Esophagus mucosa (tissue), 1 donor: ENCODE measurements around the gene PRKCZ. TPM values are rescaled to one million over a fixed set of nuclear protein-coding genes. Genes with fewer than 3 reads are reported as not detected.
"Not testable (repeated sequence)": the region's sequence is repeated elsewhere in the genome, so short reads cannot be mapped to it uniquely, and the experiment has no call there.

Experiments
- ATAC-seq: fragments of 200-7000 bp; cut with Tn5 transposase; one replicate; pipeline ENCODE4 v1.9.1; 2020
- total RNA-seq: library from RNA; stranded (reverse); gene quantifications from one replicate; pipeline ENCODE4 v1.2.4, GENCODE V29; 2023
- donor health status: DM: yes; HTN: yes; CAD: no.

PRKCZ gene
- total RNA-seq, 1 donor from 2014 or later: 21.3 TPM

DNA sequence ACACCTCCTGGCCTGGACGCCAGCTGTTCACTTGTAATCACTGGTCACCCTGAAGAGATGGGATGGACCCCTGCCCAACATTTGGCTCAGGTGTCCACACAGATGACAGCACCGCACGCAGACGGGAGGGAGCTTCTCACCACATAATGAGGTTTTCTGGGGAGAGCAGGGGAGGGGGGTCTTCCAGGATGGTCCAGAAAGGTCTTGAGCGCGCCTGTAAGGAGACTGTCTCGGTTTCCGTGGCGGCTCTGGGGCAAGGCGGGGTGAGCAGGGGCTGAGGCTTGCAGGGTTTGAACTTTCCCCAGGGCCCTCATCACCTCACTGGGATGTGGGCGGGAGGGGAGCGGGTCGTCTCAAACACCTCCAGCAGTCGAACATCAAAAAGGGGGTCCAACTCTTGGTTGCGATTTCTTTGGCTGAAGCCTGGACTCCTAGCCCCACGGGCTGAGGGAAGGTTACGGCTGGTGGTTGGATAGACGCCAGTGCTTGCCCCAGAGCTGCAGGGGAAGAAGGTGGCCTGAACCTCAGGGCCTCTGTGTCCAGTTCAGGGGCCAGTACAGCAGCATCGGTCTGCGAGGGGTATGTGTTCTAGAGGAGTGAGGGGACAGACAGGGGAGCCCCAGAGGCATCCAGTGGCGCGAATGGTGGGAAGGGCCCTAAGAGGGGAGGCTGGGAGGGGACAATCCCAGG is 53.8 kb downstream of the PRKCZ start:
- ATAC-seq: no peak

GRCh38 chr1:2104621-2105427 is 54.6 kb downstream of the PRKCZ start:
- ATAC-seq: peak; percentile 49

DNA sequence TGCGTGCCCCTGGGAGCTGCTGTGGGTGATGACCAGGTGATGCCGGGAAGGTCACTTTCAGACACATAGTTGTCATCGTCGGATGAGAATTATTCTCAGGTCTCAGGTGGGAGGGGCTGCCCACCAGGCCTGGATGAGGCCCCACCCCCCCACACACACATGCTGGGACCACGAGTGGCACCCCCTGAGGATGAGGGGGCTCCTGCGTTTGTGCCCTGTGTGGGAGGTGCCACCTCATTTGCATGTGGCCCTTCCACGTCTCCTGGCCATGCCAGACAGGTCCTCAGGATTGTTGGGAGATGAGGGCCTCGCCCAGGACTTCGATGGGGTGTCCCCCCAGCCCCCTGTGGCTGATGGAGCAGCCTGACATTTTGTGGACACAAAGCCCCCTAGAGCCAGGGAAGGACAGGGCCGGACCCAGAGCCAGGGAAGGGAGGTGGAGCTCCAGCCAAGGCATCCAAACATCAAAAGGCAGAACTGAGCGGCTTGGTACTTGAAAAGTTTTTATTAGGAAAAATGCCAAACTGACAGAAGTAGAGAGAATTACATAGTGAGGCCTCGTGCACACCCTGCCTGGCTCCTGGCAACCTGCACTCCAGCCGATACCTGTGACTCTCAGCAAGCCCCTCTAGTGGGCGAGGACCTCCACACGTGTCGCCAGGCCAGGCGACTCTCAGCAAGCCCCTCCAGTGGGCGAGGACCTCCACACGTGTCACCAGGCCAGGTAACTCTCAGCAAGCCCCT is 55.7 kb downstream of the PRKCZ start:
- ATAC-seq: no peak

DNA sequence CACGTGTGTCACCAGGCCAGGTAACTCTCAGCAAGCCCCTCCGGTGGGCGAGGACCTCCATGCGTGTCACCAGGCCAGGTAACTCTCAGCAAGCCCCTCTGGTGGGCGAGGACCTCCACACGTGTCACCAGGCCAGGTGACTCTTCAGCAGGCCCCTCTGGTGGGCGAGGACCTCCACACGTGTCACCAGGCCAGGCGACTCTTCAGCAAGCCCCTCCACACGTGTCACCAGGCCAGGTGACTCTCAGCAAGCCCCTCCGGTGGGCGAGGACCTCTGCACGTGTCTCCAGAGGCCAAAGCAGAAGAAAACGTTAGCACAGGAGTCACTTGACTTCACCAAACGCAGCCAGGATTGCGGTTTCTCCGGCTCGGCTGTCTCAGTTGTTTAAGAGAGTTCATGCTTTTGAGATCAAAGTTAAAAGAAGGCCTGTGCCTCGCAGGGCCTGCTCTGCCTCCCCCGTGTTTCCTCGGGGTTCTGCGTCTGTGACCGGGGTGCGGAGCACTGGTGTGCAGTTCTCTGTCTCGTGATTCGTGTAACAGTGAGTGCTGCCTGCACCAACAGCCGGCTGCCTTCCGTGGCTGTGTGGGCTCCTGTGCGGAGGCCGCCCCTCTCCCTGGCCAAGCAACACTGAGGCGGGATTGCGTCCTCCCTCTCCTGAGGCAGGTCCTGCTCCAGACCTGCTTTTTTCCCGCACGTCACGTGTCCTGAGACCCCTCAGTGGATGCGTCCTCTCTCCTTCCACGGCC is 56.6 kb downstream of the PRKCZ start:
- ATAC-seq: no peak

DNA sequence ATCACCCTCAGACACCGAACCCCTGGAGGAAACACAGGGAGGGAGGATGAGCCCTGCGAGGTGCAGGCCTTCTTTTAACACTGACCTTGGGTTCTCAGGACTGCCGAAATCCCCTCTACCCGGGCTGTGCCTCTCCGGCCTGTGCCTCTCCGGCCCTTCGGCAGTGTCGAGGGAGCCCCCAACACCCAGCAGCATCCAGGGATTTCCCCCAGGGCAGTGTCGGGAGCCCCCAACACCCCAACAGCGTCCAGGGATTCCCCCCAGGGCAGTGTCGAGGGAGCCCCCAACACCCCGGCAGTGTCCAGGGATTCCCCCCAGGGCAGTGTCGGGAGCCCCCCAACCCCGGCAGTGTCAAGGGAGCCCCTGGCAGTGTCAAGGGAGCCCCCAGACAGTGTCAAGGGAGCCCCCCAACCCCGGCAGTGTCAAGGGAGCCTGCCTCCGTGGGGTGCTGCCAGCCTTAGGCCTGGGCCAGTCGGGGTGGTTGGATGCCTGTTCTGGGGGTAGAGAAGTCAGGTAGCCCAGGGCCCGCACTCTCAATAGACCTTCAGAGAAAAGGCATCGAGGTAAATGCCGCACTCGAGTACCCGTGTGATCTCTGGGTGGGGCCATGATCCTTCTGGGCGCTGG is 57.5 kb downstream of the PRKCZ start:
- ATAC-seq: no peak

- no peak for ATAC-seq
These were observed 58.1 kb downstream of the PRKCZ start for GRCh38 chr1:2108213-2108876.

GRCh38 chr1:2108877-2109580 is 58.8 kb downstream of the PRKCZ start:
- ATAC-seq: no peak

GRCh38 chr1:2109581-2110021 is 59.4 kb downstream of the PRKCZ start:
- ATAC-seq: no peak

DNA sequence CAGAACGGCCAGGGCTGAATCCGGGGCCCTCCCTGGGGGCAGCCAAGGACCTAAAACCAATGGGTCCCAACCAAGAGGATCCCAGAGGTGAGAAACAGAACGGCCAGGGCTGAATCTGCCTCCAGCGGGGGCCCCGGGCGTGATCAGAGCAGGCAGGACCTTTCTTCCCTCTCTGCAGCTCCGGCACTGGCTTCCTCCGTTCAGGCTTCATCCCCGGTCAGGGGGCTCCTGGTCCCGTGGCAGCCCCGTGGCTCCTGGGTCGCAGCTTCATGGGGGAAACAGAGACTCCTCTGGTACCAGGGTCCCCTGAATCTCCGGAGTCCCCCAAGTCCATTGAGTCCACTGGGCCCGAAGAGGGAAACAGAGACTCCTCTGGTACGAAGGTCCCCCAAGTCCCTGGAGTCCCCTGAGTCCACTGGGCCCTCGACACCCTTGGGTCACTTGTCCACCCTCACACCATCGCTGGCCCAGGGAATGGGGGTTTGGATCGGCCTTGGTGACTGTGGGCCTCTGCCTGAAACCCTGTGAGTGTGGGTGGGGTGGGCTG is 60.1 kb downstream of the PRKCZ start:
- no peak for ATAC-seq

- no peak for ATAC-seq
These were observed 60.8 kb downstream of the PRKCZ start for GRCh38 chr1:2110738-2111673.

GRCh38 chr1:2111674-2112035 is 61.4 kb downstream of the PRKCZ start:
- ATAC-seq: no peak

DNA sequence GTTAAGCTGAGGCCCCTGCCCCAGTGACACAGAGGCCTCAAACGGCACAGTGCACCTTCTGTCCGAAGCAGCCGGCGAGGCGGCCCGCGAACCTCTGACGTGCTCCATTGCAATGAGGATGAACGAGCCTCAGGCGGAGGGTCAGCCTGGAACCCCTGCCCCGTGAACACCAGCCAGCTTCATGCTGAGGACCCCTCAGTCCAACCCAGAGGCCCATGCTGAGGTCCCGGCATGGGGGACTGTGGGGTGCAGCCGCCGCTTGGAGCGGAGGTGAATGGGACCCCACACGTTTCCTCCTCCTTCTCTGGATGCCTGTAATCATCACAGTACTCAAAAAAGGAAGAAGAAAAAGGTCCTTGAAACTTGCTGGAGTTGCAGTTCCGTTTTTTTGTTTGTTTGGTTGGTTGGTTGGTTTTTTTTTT is 62.1 kb downstream of the PRKCZ start:
- ATAC-seq: no peak

DNA sequence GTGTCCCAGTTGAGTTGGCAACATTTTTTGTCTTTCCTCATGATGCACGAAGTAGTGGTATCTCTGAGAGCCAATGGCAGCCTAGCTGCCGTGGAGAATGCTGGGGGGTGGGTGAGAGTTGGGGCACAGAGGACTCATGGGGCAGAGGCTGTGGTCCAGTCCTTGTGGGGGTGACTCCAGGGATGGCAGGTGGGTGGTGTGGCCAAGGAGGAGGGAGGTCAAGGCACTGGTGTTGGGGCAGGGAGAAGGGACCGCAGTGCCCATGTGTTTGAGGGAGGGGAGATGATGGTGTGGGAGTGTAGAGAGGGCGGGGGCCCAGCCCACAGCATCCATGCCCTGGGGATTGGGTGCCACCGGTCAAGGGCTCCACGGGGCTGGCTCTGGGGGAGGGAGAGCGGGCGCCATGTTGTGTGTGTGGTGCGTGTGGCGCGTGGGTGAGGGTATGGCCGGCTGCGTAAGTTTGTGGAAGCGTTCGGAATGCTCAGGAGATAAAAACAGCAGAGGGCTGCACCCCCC is 63.5 kb downstream of the PRKCZ start:
- ATAC-seq: no peak

DNA sequence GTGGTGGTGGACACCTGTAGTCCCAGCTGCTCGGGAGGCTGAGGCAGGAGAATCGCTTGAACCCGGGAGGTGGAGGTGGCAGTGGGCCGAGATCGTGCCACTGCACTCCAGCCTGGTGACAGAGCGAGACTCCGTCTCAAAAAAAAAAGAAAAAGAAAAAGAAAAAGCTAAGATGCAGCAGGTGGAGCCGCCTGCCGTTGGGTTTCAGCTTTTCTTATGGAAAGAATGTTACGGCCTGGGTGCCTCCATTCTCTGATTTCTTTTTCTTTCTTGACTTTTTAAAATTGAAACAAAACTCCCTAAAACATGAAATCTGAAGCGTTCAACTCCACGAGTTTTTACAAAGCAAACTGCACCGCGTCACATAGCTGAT is 64.4 kb downstream of the PRKCZ start:
- ATAC-seq: not testable (repeated sequence)

DNA sequence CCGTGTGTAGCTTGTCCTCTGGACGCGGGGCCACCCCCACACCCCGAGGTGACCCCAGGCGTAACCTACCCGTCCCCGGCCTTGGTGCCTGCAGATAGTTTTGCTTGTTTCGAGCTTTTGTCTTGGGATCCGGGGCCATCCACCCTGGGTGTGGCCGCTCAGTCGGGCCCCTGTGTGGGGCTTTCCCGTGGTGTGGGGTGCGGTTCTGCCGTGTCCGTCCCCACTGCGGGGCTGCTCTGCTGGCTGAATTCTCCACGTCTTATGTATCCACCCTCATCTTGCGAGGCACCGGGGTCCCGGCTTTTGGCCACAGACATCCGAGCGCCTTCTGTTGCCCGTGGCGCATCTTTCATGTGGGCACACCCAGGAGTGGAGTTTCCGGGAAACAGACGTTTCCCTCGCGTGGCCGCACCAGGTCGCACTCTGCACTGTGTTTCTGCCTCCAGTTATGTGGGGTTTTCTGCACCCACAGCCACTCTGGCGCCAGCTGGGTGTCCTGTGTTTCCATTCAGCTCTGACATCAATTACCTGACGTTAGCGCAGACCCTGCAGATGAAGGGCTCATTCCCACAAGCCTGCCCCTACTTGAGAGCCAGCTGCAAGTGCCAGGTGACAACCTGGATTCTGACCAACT is 64.9 kb downstream of the PRKCZ start:
- ATAC-seq: no peak

DNA sequence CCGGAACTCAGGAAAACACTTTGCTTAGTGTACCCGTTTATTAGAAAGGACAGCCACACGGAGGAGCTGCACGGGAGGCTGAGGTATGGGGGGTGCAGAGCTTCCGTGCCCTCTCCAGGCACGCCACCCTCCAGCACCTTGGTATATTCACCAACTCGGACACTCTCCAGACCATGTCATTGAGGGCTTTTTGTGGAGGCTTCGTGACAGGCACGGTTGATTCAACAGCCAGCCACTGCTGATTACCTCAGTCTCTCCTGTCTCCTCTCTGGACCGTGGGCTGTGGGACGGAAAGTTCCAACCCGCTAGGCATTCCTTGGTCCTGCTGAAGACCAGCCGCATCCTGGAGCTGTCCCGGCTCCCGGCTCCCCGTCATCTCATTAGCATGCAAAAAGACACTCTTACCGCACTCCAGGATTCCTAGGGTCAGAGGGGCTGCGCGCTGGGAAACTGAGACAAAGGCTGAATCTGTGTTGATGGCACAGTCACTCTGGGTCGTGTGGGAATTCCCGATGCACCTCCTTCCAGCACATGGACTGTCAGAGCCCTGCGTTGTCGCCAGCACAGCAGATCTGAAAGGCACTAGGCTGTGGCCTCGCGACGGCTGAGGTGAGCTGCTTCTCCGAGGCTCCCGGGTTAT is 65.6 kb downstream of the PRKCZ start:
- ATAC-seq: no peak

DNA sequence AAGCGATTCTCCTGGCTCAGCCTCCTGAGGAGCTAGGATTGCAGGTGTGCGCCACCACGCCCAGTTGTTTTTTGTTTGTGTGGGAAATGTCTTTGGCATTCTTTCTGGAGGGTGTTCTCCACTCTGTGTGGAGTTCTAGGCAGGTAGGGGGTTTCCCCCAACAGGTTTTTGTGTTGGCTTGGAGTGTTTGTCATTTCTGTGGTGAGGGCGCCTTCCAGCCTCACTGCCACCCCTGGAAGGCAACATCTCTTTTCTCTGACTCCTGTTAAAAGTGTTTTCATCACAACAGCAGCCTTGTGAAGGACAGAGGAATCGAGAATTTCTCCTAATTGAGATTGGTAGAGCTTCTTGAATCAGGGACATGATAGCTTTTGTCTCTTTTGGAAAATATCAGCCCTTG is 69.7 kb downstream of the PRKCZ start:
- no peak for ATAC-seq

- ATAC-seq: no peak
These were observed 71.0 kb downstream of the PRKCZ start for GRCh38 chr1:2121101-2121691.
